Hepatocyte (in vitro differentiated cells): ENCODE data around the gene PNMA6E. TPM values are rescaled to one million over a fixed set of nuclear protein-coding genes. Genes with fewer than 3 reads are reported as not detected.

Experiments used
- DNase-seq: peaks from one replicate; pipeline ENCODE4 v3.0.0-alpha.2; 2016; ENCODE audit warnings: low spot score
- H2AFZ ChIP-seq: fragments of 200-600 bp; sonication (generic); 2 replicates; pipeline ENCODE4 v1.6.0; 2016; ENCODE audit warnings: antibody characterized with exemption, mild to moderate bottlenecking
- H3K27ac ChIP-seq: fragments of 200-600 bp; sonication (generic); 2 replicates; pipeline ENCODE4 v1.5.1; 2016; ENCODE audit warnings: mild to moderate bottlenecking
- H3K27me3 ChIP-seq: fragments of 200-600 bp; sonication (generic); 2 replicates; pipeline ENCODE4 v1.6.1; 2016
- H3K36me3 ChIP-seq: fragments of 200-600 bp; sonication (generic); replicated peaks from 2 replicates; pipeline ENCODE4 v1.5.1; 2016; ENCODE audit warnings: low read depth; ENCODE audit not compliant: insufficient read depth
- H3K4me1 ChIP-seq: fragments of 200-600 bp; sonication (generic); 2 replicates; pipeline ENCODE4 v1.5.1; 2016; ENCODE audit warnings: mild to moderate bottlenecking, moderate library complexity; ENCODE audit not compliant: insufficient read depth
- H3K4me2 ChIP-seq: fragments of 200-600 bp; sonication (generic); 2 replicates; pipeline ENCODE4 v1.6.0; 2016
- H3K4me3 ChIP-seq: fragments of 200-600 bp; sonication (generic); 2 replicates; pipeline ENCODE4 v1.5.1; 2016; ENCODE audit warnings: mild to moderate bottlenecking
- H3K79me2 ChIP-seq: fragments of 200-600 bp; sonication (generic); 2 replicates; pipeline ENCODE4 v1.6.0; 2017; ENCODE audit warnings: mild to moderate bottlenecking
- H3K9me2 ChIP-seq: fragments of 200-600 bp; sonication (generic); replicated peaks from 2 replicates; pipeline ENCODE4 v1.6.0; 2017; ENCODE audit warnings: mild to moderate bottlenecking; ENCODE audit not compliant: insufficient read depth
- H3K9me3 ChIP-seq: fragments of 200-600 bp; sonication (generic); 2 replicates; pipeline ENCODE4 v1.5.1; 2016; ENCODE audit warnings: low read depth, mild to moderate bottlenecking
- H4K20me1 ChIP-seq: fragments of 200-600 bp; sonication (generic); 2 replicates; pipeline ENCODE4 v1.6.0; 2016; ENCODE audit warnings: mild to moderate bottlenecking; ENCODE audit not compliant: insufficient read depth, poor library complexity, severe bottlenecking
- CTCF ChIP-seq: fragments of 200-600 bp; sonication (generic); IDR thresholded peaks from 2 replicates; pipeline ENCODE4 v1.5.1; 2016; ENCODE audit warnings: antibody characterized with exemption, mild to moderate bottlenecking; ENCODE audit not compliant: poor library complexity
- EZH2 ChIP-seq: fragments of 200-600 bp; sonication (generic); IDR thresholded peaks from 2 replicates; pipeline ENCODE4 v1.6.1; 2016; ENCODE audit warnings: antibody characterized with exemption, mild to moderate bottlenecking, borderline replicate concordance
- EZH2phosphoT487 ChIP-seq: fragments of 200-600 bp; sonication (generic); IDR thresholded peaks from one replicate; pipeline ENCODE4 v1.6.1; 2018; ENCODE audit warnings: antibody characterized with exemption, mild to moderate bottlenecking, low read depth, moderate library complexity; ENCODE audit not compliant: unreplicated experiment, severe bottlenecking
- WGBS: methylation state at CpG from one replicate; pipeline ENCODE4 v1.1.6; 2016; ENCODE audit warnings: low lambda C conversion rate; ENCODE audit errors: missing lambda C conversion rate; 5-methylcytosine and 5-hydroxymethylcytosine counted together
- polyA plus RNA-seq: library from polyadenylated mRNA; unstranded; fragments of >200 nt; fragmentation: Nextera tagmentation; extraction: Ambion mirVana; gene quantifications from 2 replicates; pipeline ENCODE4 v1.2.1, GENCODE V29; 2016
- total RNA-seq: library from RNA; depleted of rRNA; stranded (reverse); fragments of >200 nt; gene quantifications from 2 replicates; pipeline ENCODE4 v1.2.3, GENCODE V29; 2014

Gene PNMA6E
- total RNA-seq: not detected in 2 replicates
- polyA plus RNA-seq: 0.35 TPM in 1 of 2 replicates, not detected in the other

GRCh38 chrX:153401133-153401764, at the start of gene PNMA6E:
Gene PNMA6E, minus strand, starts transcription at chrX:153401350. Its CDS starts 2,501 bp downstream, at chrX:153398849.
- 89% methylated on average over 25 of the region's 29 CpGs for WGBS
- Histone ChIP-seq H3K27ac (no peak within 1 kb of the TSS), H3K79me2 (no peaks in the 10 kb centered on the region), H3K9me3 (no peaks in the 10 kb centered on the region), H3K4me1 (no peaks in the 10 kb centered on the region), H2AFZ (no peak within 1 kb of the TSS), H3K9me2 (no peaks in the 10 kb centered on the region), H3K27me3 (no peaks in the 10 kb centered on the region), H4K20me1 (no peaks in the 10 kb centered on the region), H3K4me3 (no peak within 1 kb of the TSS), H3K36me3 (no peaks in the 10 kb centered on the region), H3K4me2 (no peak within 1 kb of the TSS)
- no peak for DNase-seq
- no peak for TF ChIP-seq CTCF
- no peak for TF ChIP-seq EZH2
- no peak for TF ChIP-seq EZH2phosphoT487

GRCh38 chrX:153450949-153451277, 49.8 kb upstream of the PNMA6E start:
- H3K36me3 ChIP-seq: no peaks in the 10 kb centered on the region
- no peaks in the 10 kb centered on the region for H3K9me3 ChIP-seq
- no peak overlapping the region for H3K4me2 ChIP-seq
- H3K79me2 ChIP-seq: no peaks in the 10 kb centered on the region
- no peaks in the 10 kb centered on the region for H3K27me3 ChIP-seq
- H3K4me3 ChIP-seq: no peak overlapping the region
- no peak overlapping the region for H2AFZ ChIP-seq
- H3K9me2 ChIP-seq: no peaks in the 10 kb centered on the region
- DNase-seq: no peak
- H3K27ac ChIP-seq: no peak overlapping the region
- no peaks in the 10 kb centered on the region for H4K20me1 ChIP-seq
- 75% methylated on average over 8 of the region's 8 CpGs for WGBS
- no peak for TF ChIP-seq EZH2phosphoT487
- TF ChIP-seq EZH2: no peak
- no peak for TF ChIP-seq CTCF
- H3K4me1 ChIP-seq: no peaks in the 10 kb centered on the region

- no peaks in the 10 kb centered on the region for H3K79me2 ChIP-seq
- H2AFZ ChIP-seq: no peak overlapping the region
- H3K36me3 ChIP-seq: no peaks in the 10 kb centered on the region
- no peak overlapping the region for H3K27ac ChIP-seq
- no peak overlapping the region for H3K4me2 ChIP-seq
- DNase-seq: peak; percentile 1
- TF ChIP-seq CTCF: no peak
- no peak for TF ChIP-seq EZH2phosphoT487
- TF ChIP-seq EZH2: no peak
- no peaks in the 10 kb centered on the region for H4K20me1 ChIP-seq
- H3K4me1 ChIP-seq: no peaks in the 10 kb centered on the region
- H3K4me3 ChIP-seq: no peak overlapping the region
- WGBS: 87% methylated on average over 26 of the region's 26 CpGs
- H3K27me3 ChIP-seq: no peaks in the 10 kb centered on the region
- no peaks in the 10 kb centered on the region for H3K9me2 ChIP-seq
- H3K9me3 ChIP-seq: no peaks in the 10 kb centered on the region
These were observed 49.2 kb upstream of the PNMA6E start for GRCh38 chrX:153450114-153450948.
